C4-2B (cell line): ENCODE results near the gene GAS6.

ENCODE experiments used
- H3K27ac ChIP-seq: fragments of 450-650 bp; 2 replicates; pipeline ENCODE4 v1.5.1; 2017
- CTCF ChIP-seq: fragments of 450-650 bp; conservative IDR thresholded peaks from 2 replicates; pipeline ENCODE4 v1.5.1; 2017; ENCODE audit warnings: mild to moderate bottlenecking
- ZFX ChIP-seq: fragments of 450-650 bp; IDR thresholded peaks from 2 replicates; pipeline ENCODE4 v1.6.1; 2017

Gene GAS6

GRCh38 chr13:113789167-113789566 is 74.7 kb downstream of the GAS6 start:
- no peak overlapping the region for H3K27ac ChIP-seq
- TF ChIP-seq ZFX: no peak
- TF ChIP-seq CTCF: no peak

- no peak overlapping the region for H3K27ac ChIP-seq
- no peak for TF ChIP-seq ZFX
- no peak for TF ChIP-seq CTCF
Observed at GRCh38 chr13:113788413-113789135, 75.3 kb downstream of the GAS6 start.

- TF ChIP-seq CTCF (no peak), ZFX (no peak)
- no peak overlapping the region for H3K27ac ChIP-seq
Observed at GRCh38 chr13:113787694-113788093, 76.2 kb downstream of the GAS6 start.

GRCh38 chr13:113786262-113786841 is 77.5 kb downstream of the GAS6 start:
- H3K27ac ChIP-seq: no peak overlapping the region
- TF ChIP-seq CTCF: no peak
- TF ChIP-seq ZFX: no peak

- no peak overlapping the region for H3K27ac ChIP-seq
- TF ChIP-seq ZFX (no peak), CTCF (no peak)
Observed at GRCh38 chr13:113785051-113786010, 78.5 kb downstream of the GAS6 start.

- no peak for TF ChIP-seq CTCF
- no peak for TF ChIP-seq ZFX
- no peak overlapping the region for H3K27ac ChIP-seq
Observed at GRCh38 chr13:113784645-113785024, 79.2 kb downstream of the GAS6 start.
